Measurements from ENCODE around the gene TIMP2. TPM values are rescaled to one million over a fixed set of nuclear protein-coding genes. Genes with fewer than 3 reads are reported as not detected.

TIMP2 gene
- total and polyA plus RNA-seq, 2 of the 13 experiments (the other 11 are each of a cell fraction or from before 2014, with no cell fraction given) = 3.8 to 8.5 TPM

- TF ChIP-seq ARID3A (IDR thresholded peaks at IDR 0.05; ENCODE audit: low read depth, low read length) = no peak
- TF ChIP-seq NFKBIZ (CRISPR knock-in tag; IDR thresholded peaks at IDR 0.05) = no peak
- TF ChIP-seq, protein P1, sequence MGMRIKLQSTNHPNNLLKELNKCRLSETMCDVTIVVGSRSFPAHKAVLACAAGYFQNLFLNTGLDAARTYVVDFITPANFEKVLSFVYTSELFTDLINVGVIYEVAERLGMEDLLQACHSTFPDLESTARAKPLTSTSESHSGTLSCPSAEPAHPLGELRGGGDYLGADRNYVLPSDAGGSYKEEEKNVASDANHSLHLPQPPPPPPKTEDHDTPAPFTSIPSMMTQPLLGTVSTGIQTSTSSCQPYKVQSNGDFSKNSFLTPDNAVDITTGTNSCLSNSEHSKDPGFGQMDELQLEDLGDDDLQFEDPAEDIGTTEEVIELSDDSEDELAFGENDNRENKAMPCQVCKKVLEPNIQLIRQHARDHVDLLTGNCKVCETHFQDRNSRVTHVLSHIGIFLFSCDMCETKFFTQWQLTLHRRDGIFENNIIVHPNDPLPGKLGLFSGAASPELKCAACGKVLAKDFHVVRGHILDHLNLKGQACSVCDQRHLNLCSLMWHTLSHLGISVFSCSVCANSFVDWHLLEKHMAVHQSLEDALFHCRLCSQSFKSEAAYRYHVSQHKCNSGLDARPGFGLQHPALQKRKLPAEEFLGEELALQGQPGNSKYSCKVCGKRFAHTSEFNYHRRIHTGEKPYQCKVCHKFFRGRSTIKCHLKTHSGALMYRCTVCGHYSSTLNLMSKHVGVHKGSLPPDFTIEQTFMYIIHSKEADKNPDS (CRISPR knock-in tag; IDR thresholded peaks at IDR 0.05) = no peak
- TF ChIP-seq HDAC6 (IDR thresholded peaks at IDR 0.05; ENCODE audit: low read depth, low read length) = no peak
- no peak for TF ChIP-seq ZNF761 (CRISPR knock-in tag; conservative IDR thresholded peaks at IDR 0.05)
- TF ChIP-seq, protein P2, sequence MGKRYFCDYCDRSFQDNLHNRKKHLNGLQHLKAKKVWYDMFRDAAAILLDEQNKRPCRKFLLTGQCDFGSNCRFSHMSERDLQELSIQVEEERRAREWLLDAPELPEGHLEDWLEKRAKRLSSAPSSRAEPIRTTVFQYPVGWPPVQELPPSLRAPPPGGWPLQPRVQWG (CRISPR knock-in tag; IDR thresholded peaks at IDR 0.05; ENCODE audit: borderline replicate concordance, low read depth) = no peak
- TF ChIP-seq ZSCAN21 (CRISPR knock-in tag; IDR thresholded peaks at IDR 0.05; ENCODE audit: borderline replicate concordance) = no peak
- no peak for TF ChIP-seq RAD21 (CRISPR knock-in tag; IDR thresholded peaks at IDR 0.05)
- TF ChIP-seq ZNF614 (CRISPR knock-in tag; IDR thresholded peaks at IDR 0.05; ENCODE audit: borderline replicate concordance) = no peak
- 0 out of 2 replicates have a peak, but pooled peaks have one; percentile 50 for TF ChIP-seq ZNF296 (CRISPR knock-in tag; conservative IDR thresholded peaks at IDR 0.05)
- TF ChIP-seq HNRNPH1 (optimal IDR thresholded peaks at IDR 0.05; ENCODE audit: low read depth, low read length) = no peak
- TF ChIP-seq BCL3 (CRISPR knock-in tag; IDR thresholded peaks at IDR 0.05) = no peak; the same call in 1 of the 2 replicates
- TF ChIP-seq ZNF710 (CRISPR knock-in tag; IDR thresholded peaks at IDR 0.05; ENCODE audit: borderline replicate concordance) = no peak
- TF ChIP-seq NFKB2 (CRISPR knock-in tag; IDR thresholded peaks at IDR 0.05; ENCODE audit: borderline replicate concordance) = no peak
- no peak for TF ChIP-seq SPEN (CRISPR knock-in tag; IDR thresholded peaks at IDR 0.05; ENCODE audit: low read depth)
- no peak for TF ChIP-seq ZFP37 (CRISPR knock-in tag; IDR thresholded peaks at IDR 0.05; ENCODE audit: borderline replicate concordance)
- no peak for TF ChIP-seq MIER3 (CRISPR knock-in tag; IDR thresholded peaks at IDR 0.05; ENCODE audit: borderline replicate concordance)
These were observed 22.3 kb upstream of the TIMP2 start (continued) for GRCh38 chr17:78947235-78948149.
